Subcutaneous adipose tissue (tissue), 4 donors: ENCODE data around the gene CD99L2. TPM values are rescaled to one million over a fixed set of nuclear protein-coding genes. Genes with fewer than 3 reads are reported as not detected.

Experiments
- total RNA-seq, 4 donors: library from RNA; depleted of rRNA; stranded (reverse); fragments of >200 nt; gene quantifications; one replicate each; pipeline ENCODE4 v1.1.0, GENCODE V29; 2016
- TF ChIP-seq, protein P1 (sequence below): fragments of 450-650 bp; IDR thresholded peaks from one replicate; pipeline ENCODE4 v1.5.1; 2016; ENCODE audit warnings: low read depth, mild to moderate bottlenecking, control low read depth, antibody characterized with exemption, moderate library complexity

The CD99L2 gene
- total RNA-seq, 4 donors from 2014 or later, result 38.6 to 88.1 (median 72.9) TPM

GRCh38 chrX:150896632-150897031, 1.8 kb downstream of the CD99L2 start:
- TF ChIP-seq, protein P1, sequence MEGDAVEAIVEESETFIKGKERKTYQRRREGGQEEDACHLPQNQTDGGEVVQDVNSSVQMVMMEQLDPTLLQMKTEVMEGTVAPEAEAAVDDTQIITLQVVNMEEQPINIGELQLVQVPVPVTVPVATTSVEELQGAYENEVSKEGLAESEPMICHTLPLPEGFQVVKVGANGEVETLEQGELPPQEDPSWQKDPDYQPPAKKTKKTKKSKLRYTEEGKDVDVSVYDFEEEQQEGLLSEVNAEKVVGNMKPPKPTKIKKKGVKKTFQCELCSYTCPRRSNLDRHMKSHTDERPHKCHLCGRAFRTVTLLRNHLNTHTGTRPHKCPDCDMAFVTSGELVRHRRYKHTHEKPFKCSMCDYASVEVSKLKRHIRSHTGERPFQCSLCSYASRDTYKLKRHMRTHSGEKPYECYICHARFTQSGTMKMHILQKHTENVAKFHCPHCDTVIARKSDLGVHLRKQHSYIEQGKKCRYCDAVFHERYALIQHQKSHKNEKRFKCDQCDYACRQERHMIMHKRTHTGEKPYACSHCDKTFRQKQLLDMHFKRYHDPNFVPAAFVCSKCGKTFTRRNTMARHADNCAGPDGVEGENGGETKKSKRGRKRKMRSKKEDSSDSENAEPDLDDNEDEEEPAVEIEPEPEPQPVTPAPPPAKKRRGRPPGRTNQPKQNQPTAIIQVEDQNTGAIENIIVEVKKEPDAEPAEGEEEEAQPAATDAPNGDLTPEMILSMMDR, result no peak

GRCh38 chrX:150893936-150894335, 4.5 kb downstream of the CD99L2 start:
- TF ChIP-seq, protein P1, result no peak

GRCh38 chrX:150889131-150889530, 9.3 kb downstream of the CD99L2 start:
- TF ChIP-seq, protein P1, result no peak

DNA sequence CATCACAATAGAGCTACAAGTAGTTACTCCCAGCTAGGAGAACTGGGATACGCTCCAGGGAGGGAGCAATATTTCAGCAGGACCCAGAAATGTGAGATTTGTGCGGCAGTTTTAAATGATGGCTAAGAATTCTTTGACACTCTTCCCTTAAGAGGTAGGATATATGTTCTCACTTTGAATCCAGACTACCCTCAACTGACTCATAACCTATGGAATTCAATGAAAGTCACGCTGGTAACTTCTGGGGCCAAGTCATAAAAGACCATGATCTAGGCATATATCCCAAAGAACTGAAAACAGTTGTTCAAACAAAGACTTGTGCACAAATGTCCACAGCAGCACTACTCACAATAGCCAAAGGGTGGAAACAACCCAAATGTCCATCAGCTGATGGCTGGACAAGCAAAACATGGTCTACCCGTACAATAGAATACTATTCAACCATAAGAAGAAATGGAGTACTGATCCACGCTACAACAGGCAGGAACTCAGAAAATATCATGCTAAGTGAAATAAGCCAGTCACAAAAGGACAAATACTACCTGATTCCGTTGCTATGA, 10.5 kb downstream of the CD99L2 start:
- TF ChIP-seq, protein P1, result no peak

DNA sequence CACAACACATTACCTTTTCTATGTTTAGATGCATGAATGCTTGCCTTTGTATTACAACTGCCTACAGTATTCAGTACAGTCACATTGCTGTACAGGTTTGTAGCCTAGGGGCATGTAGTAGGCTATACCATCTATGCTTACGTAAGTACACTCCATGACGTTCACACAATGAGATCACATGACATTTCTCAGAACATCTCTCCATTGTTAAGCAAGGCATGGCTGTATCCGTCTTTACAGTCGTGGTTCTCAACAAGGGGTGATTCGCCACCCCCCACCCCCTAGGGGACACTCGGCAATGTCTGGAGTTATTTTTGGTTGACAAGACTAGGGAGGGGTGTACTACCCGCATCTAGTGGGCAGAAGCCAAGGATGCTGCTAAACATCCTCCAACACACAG, 12.1 kb downstream of the CD99L2 start:
- TF ChIP-seq, protein P1, result no peak

DNA sequence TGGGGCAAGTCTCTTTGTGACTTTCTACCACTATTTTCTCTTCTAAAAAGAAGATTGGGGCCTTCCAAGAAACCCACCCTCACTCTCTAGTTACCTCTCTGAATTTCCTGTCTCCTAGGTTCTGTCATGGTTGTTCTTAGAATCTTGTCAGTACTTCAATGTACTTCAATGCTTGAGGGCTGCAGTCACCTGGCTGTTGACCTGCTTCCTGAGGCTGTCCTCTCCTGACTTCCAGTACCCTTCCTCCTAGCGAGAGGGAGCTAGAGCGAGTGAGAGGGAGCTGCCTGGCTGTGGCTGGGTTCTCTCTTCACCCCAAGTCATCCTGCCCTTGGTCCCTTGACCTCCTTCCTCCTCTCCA, 17.7 kb downstream of the CD99L2 start:
- TF ChIP-seq, protein P1, result no peak

DNA sequence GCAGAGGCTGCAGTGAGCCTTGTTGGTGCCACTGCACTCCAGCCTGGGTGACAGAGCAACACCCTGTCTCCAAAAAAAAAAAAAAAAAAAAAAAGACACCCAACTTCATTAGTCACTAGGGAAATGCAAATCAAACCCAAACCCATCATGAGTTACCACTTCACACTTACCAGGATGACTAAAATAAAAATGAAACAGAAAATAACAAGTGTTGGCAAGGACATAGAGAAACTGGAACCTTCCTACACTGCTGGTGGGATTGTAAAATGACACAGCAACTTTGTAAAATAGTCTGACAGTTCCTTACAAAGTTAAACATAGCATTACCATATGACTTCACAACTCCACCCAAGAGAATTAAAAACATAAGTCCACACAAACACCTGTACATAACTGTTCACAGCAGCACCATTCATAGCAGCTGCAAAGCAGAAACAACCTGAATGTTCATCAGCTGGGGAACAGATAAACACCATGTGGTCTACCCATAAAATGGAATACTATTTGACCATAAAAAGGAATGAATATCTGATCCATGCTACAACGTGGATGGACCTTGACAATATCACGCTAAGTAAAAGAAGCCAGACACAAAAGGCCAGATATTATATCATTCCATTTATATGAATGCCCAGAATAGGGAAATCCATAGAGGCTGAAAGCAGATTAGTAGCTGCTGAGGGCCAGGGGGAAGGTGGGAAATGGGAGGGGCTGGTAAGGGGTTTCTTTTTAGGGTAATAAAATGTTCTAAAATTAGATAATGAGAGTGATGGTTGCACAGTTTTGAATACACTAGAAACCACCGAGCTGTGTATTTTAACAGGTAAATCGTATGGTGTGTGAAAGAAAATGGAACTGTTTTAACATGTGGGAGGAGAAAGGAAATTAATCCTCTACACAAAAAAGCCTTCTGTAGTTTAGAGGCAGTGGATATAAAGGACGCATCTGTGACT, 18.3 kb downstream of the CD99L2 start:
- TF ChIP-seq, protein P1, result no peak
